Posterior vena cava (tissue), 2 donors: ENCODE measurements around the gene RNF38. TPM values are rescaled to one million over a fixed set of nuclear protein-coding genes. Genes with fewer than 3 reads are reported as not detected.
A peak's percentile ranks its signal among the peaks of the same experiment; 100 is the strongest.
"Not testable (repeated sequence)": the region's sequence is repeated elsewhere in the genome, so short reads cannot be mapped to it uniquely, and the experiment has no call there.

Experiments used
- DNase-seq: peaks from one replicate; pipeline ENCODE4 v3.0.0-alpha.2; 2020; ENCODE audit warnings: low spot score
- intact Hi-C, 2 donors: fragments of 100-400 bp; cut with DNase I; formaldehyde crosslinking; loops; one replicate each; pipeline versions ENCODE4 v1.14.1 to v1.14.2; 2022 to 2023
- total RNA-seq, 2 donors: library from RNA; stranded (reverse); fragmentation: NEBNext Ultra II Directional; extraction: Animal tissue kit (Norgen Biotek cat#: 25700); gene quantifications; one replicate each; pipeline ENCODE4 v1.2.1, GENCODE V29; 2021
- donor health status: DM: yes; HTN: yes; CAD: no.
- donor health status: DM: yes; HTN: yes; CAD: no.

Gene RNF38
- total RNA-seq, 2 donors from 2014 or later = 42.0 to 54.7 TPM

GRCh38 chr9:36345103-36345846 is 54.8 kb downstream of the RNF38 start:
- intact Hi-C loops = no loop called here

DNA sequence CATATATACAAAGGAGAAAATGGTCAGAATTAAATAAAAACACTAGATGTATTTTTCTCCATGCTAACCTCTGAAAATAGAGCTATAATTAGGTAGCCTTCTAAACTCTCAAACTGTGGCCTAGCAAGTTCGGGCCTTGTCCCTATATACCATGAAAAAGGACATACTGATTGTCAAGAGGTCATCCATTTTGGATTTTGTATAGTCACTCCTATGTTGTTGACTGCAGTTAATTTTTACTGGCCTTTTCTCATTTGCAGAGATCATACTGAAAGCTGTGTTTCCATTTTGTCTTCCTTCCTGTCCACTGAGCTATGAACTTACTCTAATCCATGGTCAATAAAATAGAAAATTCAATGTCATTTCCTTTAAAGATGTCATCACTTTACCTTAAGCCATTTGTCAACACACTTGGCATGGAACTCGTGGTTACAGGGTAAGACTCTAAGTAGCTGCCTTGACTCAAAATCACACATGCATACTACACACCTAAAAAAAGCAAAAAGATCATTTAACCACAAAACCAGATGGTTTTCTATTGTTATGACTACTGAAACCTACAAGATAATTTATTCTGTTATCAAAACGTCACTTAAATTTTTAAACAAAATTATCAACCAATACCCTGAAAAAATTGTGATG is 58.0 kb downstream of the RNF38 start:
- intact Hi-C loops = no loop called here
- no peak for DNase-seq

More at GRCh38 chr9:36345103-36345846, 54.8 kb downstream of the RNF38 start:
- no peak for DNase-seq

- DNase-seq = no peak
- intact Hi-C loops = no loop called here
Measured at GRCh38 chr9:36337865-36338264, 62.2 kb downstream of the RNF38 start.

GRCh38 chr9:36337002-36337401 is 63.1 kb downstream of the RNF38 start:
- intact Hi-C loops = no loop called here
- DNase-seq = no peak

DNA sequence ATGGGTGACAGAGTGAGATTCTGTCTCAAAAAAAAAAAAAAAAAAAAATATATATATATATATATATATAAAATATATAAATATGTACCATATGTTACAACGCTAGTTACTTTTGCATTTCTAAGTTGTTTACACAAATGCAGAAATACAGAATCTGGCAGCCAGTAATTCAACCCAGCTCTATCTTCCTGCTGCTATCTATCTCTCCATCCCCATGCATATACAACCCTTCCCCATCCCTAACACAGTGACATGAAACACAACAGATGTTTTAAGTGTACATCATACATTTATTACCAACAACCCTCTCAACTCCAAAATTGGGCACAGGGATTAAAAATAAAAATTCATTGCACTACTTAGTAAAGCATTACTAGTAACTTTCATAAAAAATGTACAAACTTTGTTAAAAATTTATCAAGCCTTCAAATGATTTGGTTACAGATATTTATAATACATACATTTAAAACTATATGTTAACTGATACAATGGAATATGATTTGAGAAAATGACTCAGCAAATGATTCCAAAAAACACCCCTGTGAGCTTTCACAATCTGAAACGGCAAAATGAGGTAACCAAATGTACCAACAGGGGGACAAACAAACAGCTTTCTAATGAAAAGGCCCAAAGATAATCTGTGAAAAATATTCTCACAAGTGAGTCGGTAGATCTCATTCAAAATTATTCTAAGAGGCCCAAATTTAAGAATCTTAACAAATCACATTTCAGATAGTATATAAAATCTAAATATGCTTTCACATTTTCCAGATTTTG is 63.8 kb downstream of the RNF38 start:
- no peak for DNase-seq
- intact Hi-C loops = no loop called here

GRCh38 chr9:36332006-36332405 is 68.1 kb downstream of the RNF38 start:
- intact Hi-C loops = no loop called here
- DNase-seq = no peak

GRCh38 chr9:36328798-36329411 is 71.2 kb downstream of the RNF38 start:
- DNase-seq = no peak
- intact Hi-C loops = loop anchor here in 1 of 2 donors (10.0 kb wide), 2 partner anchors 84 to 124 kb away; no protein-coding TSS in a partner anchor

- peak; percentile 89 for DNase-seq
- intact Hi-C loops = loop anchor here in 1 of 2 donors (10.0 kb wide), 2 partner anchors 80 to 120 kb away; no protein-coding TSS in a partner anchor
Measured at GRCh38 chr9:36325081-36325828, 74.8 kb downstream of the RNF38 start.

DNA sequence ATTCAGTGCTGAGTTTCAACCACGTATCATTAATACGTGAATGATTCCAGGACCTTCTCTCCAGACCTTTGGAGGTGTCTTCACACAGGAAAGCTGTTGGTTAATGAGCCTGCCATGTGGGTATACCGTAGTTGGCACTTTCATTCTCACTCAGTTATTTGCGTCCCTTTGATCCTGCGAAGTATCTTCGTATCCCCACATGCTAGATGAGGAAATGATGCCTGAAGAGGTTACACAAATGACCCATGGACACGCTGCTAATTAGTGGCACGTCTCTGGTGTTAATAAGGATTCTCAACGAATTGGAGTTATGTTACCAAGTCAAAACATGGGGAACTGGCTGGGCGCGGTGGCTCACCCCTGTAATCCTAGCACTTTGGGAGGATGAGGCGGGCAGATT is 76.1 kb downstream of the RNF38 start:
- intact Hi-C loops = loop anchor here in 1 of 2 donors (10.0 kb wide), 2 partner anchors 79 to 119 kb away; no protein-coding TSS in a partner anchor
- DNase-seq = no peak

- intact Hi-C loops = loop anchor here in 1 of 2 donors (10.0 kb wide), 2 partner anchors 78 to 118 kb away; no protein-coding TSS in a partner anchor
- no peak for DNase-seq
Measured at GRCh38 chr9:36322462-36322861, 77.6 kb downstream of the RNF38 start.

- intact Hi-C loops = loop anchor here in 1 of 2 donors (10.0 kb wide), 2 partner anchors 77 to 117 kb away; no protein-coding TSS in a partner anchor
- not testable (repeated sequence) for DNase-seq
Measured at GRCh38 chr9:36321903-36322302, 78.2 kb downstream of the RNF38 start.

- intact Hi-C loops = loop anchor here in 1 of 2 donors (10.0 kb wide), 2 partner anchors 76 to 116 kb away; no protein-coding TSS in a partner anchor
- DNase-seq = no peak
Measured at GRCh38 chr9:36320466-36320865, 79.6 kb downstream of the RNF38 start.

- intact Hi-C loops = loop anchor here in 1 of 2 donors (10.0 kb wide), 2 partner anchors 75 to 115 kb away; no protein-coding TSS in a partner anchor
- no peak for DNase-seq
Measured at GRCh38 chr9:36319806-36320205, 80.3 kb downstream of the RNF38 start.

GRCh38 chr9:36319183-36319582 is 80.9 kb downstream of the RNF38 start:
- intact Hi-C loops = no loop called here
- no peak for DNase-seq

GRCh38 chr9:36318212-36318802 is 81.8 kb downstream of the RNF38 start:
- intact Hi-C loops = no loop called here

GRCh38 chr9:36317766-36318165 is 82.3 kb downstream of the RNF38 start:
- DNase-seq = no peak
- intact Hi-C loops = no loop called here

More at GRCh38 chr9:36318212-36318802, 81.8 kb downstream of the RNF38 start:
- no peak for DNase-seq

DNA sequence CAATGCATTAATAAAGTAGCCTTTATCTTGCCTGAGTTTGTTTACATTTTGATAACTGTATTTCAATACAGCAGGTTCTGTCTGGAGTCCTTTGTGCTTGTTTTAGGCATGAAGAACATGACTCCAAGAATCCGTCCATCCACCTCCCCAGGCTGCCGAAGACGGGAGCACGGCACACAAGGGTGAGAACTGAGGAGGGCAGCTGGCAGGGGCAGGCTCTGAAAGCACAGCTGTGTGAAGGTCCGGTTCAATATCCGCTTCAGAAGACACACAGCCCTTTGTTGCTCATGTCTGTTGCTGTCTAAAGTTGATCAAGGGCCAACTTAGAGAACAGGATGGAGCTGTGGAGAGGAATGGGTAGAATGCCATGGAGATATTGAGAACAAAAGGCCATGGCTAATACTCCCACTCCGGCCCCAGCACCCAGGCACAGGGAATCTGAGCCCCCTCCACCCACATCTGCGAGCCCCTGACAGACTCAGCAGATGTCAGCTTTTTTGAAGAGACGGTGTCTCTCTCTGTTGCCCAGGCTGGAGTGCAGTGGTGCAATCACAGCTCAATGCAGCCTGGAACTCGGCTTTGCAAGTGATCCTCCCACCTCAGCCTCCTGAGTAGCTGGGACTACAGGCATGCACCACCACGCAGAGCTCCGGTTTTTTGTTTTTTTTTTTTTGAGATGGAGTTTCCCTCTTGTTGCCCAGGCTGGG is 83.3 kb downstream of the RNF38 start:
- intact Hi-C loops = no loop called here
- no peak for DNase-seq
